HG02610 (cell line): Measurements from ENCODE around the gene LRRN2.
"Not testable (repeated sequence)": the region's sequence is repeated elsewhere in the genome, so short reads cannot be mapped to it uniquely, and the experiment has no call there.

ENCODE experiments used
- ATAC-seq: cut with Tn5 transposase; IDR thresholded peaks from one replicate; pipeline ENCODE4 v1.9.1; 2021; ENCODE audit warnings: mild to moderate bottlenecking, moderate library complexity; ENCODE audit not compliant: unreplicated experiment

The LRRN2 gene

GRCh38 chr1:204692841-204693356, 7.4 kb upstream of the LRRN2 start:
- no peak for ATAC-seq

- ATAC-seq = no peak
These were observed 6.8 kb upstream of the LRRN2 start for GRCh38 chr1:204692325-204692840.

GRCh38 chr1:204691328-204691730, 5.8 kb upstream of the LRRN2 start:
- ATAC-seq = not testable (repeated sequence)

GRCh38 chr1:204688776-204689175, 3.2 kb upstream of the LRRN2 start:
- no peak for ATAC-seq

GRCh38 chr1:204688007-204688406, 2.5 kb upstream of the LRRN2 start:
- no peak for ATAC-seq

- no peak for ATAC-seq
These were observed 835 bp downstream of the LRRN2 start for GRCh38 chr1:204684571-204685235.

GRCh38 chr1:204684206-204684570, 1.4 kb downstream of the LRRN2 start:
- no peak for ATAC-seq

- no peak for ATAC-seq
These were observed 2.0 kb downstream of the LRRN2 start for GRCh38 chr1:204683284-204684205.

- no peak for ATAC-seq
These were observed 5.1 kb downstream of the LRRN2 start for GRCh38 chr1:204680461-204680860.

- no peak for ATAC-seq
These were observed 5.5 kb downstream of the LRRN2 start for GRCh38 chr1:204680051-204680450.

- no peak for ATAC-seq
These were observed 6.6 kb downstream of the LRRN2 start for GRCh38 chr1:204678721-204679475.

GRCh38 chr1:204677864-204678263, 7.7 kb downstream of the LRRN2 start:
- ATAC-seq = no peak

- no peak for ATAC-seq
These were observed 9.5 kb downstream of the LRRN2 start for GRCh38 chr1:204676043-204676442.

GRCh38 chr1:204673909-204674649, 11.5 kb downstream of the LRRN2 start:
- no peak for ATAC-seq

- ATAC-seq = no peak
These were observed 12.3 kb downstream of the LRRN2 start for GRCh38 chr1:204673209-204673608.

GRCh38 chr1:204672482-204673121, 12.9 kb downstream of the LRRN2 start:
- no peak for ATAC-seq

- ATAC-seq = no peak
These were observed 13.5 kb downstream of the LRRN2 start for GRCh38 chr1:204672069-204672468.

- ATAC-seq = no peak
These were observed 15.2 kb downstream of the LRRN2 start for GRCh38 chr1:204670152-204670927.

- no peak for ATAC-seq
These were observed 16.0 kb downstream of the LRRN2 start for GRCh38 chr1:204669579-204669978.
